ENCODE results near the gene MCCC1. TPM values are rescaled to one million over a fixed set of nuclear protein-coding genes. Genes with fewer than 3 reads are reported as not detected.
A peak's percentile ranks its signal among the peaks of the same experiment; 100 is the strongest.

The MCCC1 gene
- total RNA-seq (10 to 100 TPM; 27.0 to 29.9 TPM), polyA plus RNA-seq (10 to 100 TPM; 28.1 to 43.8 TPM)

DNA sequence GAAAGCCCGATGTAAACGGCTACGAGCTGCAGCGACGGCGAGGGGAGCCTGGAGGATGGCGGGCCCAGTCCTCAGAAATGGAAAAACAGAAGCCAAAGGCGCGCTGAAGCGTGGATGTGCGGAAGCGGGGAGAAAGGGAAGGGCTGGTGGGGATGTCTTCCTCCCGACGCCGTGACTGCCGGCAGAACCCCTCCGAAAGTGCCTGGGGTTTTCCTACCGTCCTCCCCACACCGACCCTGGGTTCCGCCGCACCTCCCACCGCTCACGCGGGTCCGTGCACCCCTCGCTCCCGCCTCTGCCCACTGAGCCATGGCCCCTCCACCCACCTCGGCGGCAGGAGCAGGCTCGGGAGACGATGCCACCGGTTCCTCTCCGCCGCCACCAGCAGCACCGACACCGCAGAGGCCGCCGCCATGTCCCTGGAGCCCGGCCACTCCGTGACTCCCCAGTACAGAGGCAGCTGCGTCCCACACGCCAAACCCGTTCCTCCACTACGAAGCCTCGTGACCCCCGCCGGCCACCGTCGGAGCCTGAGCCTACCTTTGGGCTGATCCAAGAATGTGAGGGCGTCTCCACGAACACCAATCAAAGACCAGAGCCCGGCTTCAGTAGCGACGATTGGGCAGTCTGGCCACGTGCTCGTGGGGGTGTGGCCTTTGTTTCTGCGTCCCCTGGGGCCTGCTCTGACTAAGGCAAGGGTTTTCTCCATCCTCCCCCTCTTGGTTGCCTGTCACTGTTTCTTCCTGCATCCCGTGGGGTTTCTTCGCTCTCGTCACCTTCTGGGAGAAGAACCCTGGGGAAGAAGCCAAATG is at the start of gene MCCC1:
Gene MCCC1 (minus strand): TSS at position 471 of the 812 bp plus-strand sequence. CDS start 56 bp downstream, at position 415.
- Histone ChIP-seq H3K27ac (ENCODE audit: low read depth, low read length) (peak within 1 kb of the TSS; percentile 81), H3K27me3 (ENCODE audit: insufficient read depth, low read length) (no peaks in the 10 kb centered on the region), H3K9me3 (ENCODE audit: control insufficient read depth in 1 of 2, low read length in 2 of 2) (no peaks in the 10 kb centered on the region), H3K4me3 (ENCODE audit: low read length in 2 of 2) (peak within 1 kb of the TSS; percentile 85 to 96), H3K36me3 (ENCODE audit: insufficient read depth, low read length) (no peaks in the 10 kb centered on the region), H3K4me1 (ENCODE audit: insufficient read depth, low read length) (peaks cover 22% of the 10 kb centered on the region)
- intact Hi-C loops (cut with micrococcal nuclease): loop anchor here (1.0 to 5.0 kb wide), 7 partner anchors 63 to 1150 kb away; partner anchors contain the start of genes ALG3, EEF1AKMT4, LAMP3 and MCF2L2
- Mint-ChIP-seq H3K27ac (peak within 1 kb of the TSS; percentile 97 to 98 (median 97)), H3K4me1 (peaks cover 17 to 42% (median 30%) of the 10 kb centered on the region in 4 donors), H3K27me3 (no peaks in the 10 kb centered on the region), H3K9me3 (no peaks in the 10 kb centered on the region), H3K36me3 (peaks cover 12 to 19% of the 10 kb centered on the region in 2 donors), H3K4me3 (peak within 1 kb of the TSS; percentile 96 to 99 (median 97))
- POLR2A ChIA-PET (ENCODE audit: partially characterized antibody): interaction anchor here (0.6 to 1.4 kb wide), 7 partner anchors 9 to 329 kb away, joined by 3 to 5 read pairs (median 3); partner anchors contain the start of gene MCF2L2
- CTCF ChIA-PET (ENCODE audit: partially characterized antibody): interaction anchor here (0.8 to 3.2 kb wide), 2 partner anchors 24 to 287 kb away, joined by 3 to 13 read pairs; no protein-coding TSS in a partner anchor
- peak; percentile 96 to 99 (median 97) for DNase-seq

DNA sequence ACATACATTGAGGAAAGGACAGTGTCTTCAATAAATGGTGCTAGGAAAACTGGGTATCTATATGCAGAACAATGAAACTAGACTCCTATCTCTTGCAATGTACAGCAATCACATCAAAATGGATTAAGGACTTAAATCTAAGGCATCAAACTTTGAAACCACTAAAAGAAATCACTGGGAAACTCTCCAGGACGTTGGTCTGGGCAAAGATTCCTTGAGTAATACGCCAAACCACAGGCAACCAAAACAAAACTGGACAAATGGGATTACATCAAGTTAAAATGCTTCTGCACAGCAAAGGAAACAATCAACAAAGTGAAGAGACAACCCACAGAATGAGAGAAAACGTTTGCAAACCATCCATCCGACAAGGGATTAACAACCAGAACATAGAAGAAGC is 48.8 kb upstream of the MCCC1 start:
- H3K9me3 ChIP-seq (ENCODE audit: control insufficient read depth in 1 of 2, low read length in 2 of 2): no peaks in the 10 kb centered on the region
- no peaks in the 10 kb centered on the region for H3K36me3 ChIP-seq (ENCODE audit: insufficient read depth, low read length)
- H3K27ac ChIP-seq (ENCODE audit: low read depth, low read length): no peak overlapping the region
- Mint-ChIP-seq H3K36me3 (peaks cover 0 to 8% of the 10 kb centered on the region in 2 donors), H3K9me3 (no peaks in the 10 kb centered on the region), H3K4me3 (no peak overlapping the region), H3K27ac (no peak overlapping the region), H3K4me1 (no peaks in the 10 kb centered on the region), H3K27me3 (no peaks in the 10 kb centered on the region)
- no peak overlapping the region for H3K4me3 ChIP-seq (ENCODE audit: low read length in 2 of 2)
- ChIA-PET POLR2A (ENCODE audit: partially characterized antibody) (no interaction called here), CTCF (ENCODE audit: partially characterized antibody) (no interaction called here)
- H3K4me1 ChIP-seq (ENCODE audit: insufficient read depth, low read length): no peaks in the 10 kb centered on the region
- H3K27me3 ChIP-seq (ENCODE audit: insufficient read depth, low read length): no peaks in the 10 kb centered on the region
- DNase-seq: no peak
- intact Hi-C loops (cut with micrococcal nuclease): no loop called here

DNA sequence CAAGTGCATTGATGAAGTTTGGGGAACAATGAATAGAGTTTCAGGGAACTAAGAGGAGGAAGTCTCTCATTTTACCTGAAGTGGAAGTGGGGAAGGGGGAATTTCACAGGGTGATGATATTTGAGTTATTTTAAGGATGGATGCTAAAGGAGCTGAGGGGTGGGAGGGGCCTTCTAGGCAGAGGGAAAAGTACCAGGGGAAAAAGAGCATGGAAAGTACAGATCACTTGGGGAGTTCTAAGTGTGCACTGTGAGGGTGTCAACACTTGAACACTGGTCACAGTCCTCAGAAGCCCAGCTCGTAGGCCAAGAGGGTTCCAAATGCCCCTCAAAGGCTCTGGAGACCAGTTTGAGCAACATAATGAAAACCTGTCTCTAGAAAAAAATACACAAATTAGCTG is 45.1 kb upstream of the MCCC1 start:
- Mint-ChIP-seq H3K4me3 (no peak overlapping the region), H3K36me3 (peaks cover 0 to 5% of the 10 kb centered on the region in 2 donors), H3K9me3 (no peaks in the 10 kb centered on the region), H3K27me3 (no peaks in the 10 kb centered on the region), H3K27ac (no peak overlapping the region), H3K4me1 (no peaks in the 10 kb centered on the region)
- Histone ChIP-seq H3K4me3 (ENCODE audit: low read length in 2 of 2) (no peak overlapping the region), H3K36me3 (ENCODE audit: insufficient read depth, low read length) (no peaks in the 10 kb centered on the region), H3K27ac (ENCODE audit: low read depth, low read length) (no peak overlapping the region), H3K27me3 (ENCODE audit: insufficient read depth, low read length) (no peaks in the 10 kb centered on the region), H3K4me1 (ENCODE audit: insufficient read depth, low read length) (no peaks in the 10 kb centered on the region), H3K9me3 (ENCODE audit: control insufficient read depth in 1 of 2, low read length in 2 of 2) (no peaks in the 10 kb centered on the region)
- ChIA-PET POLR2A (ENCODE audit: partially characterized antibody) (no interaction called here), CTCF (ENCODE audit: partially characterized antibody) (no interaction called here)
- no peak for DNase-seq
- intact Hi-C loops (cut with micrococcal nuclease): no loop called here

DNA sequence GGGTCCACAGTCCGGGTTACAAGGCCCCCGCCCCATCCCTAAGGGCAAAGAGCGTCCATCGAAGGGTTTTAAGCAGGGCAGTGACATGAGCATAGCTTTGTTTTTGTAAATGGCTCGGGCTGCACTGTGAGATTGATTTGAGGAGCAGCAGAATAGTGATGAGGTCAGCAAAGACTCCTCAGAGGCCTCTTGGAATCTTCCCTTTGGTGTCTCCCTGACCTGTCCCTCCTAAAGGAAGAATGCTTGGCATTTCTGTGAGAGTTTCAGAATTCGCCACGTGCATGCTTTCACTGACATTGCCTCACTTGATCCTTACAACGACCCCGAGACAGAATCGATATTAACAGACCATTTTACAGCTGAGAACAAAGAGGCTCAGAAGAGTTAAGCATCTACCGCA is 42.9 kb upstream of the MCCC1 start:
- no peaks in the 10 kb centered on the region for H3K36me3 ChIP-seq (ENCODE audit: insufficient read depth, low read length)
- CTCF ChIA-PET (ENCODE audit: partially characterized antibody): interaction anchor here (1.1 to 1.8 kb wide), 3 partner anchors 19 to 241 kb away, joined by 3 to 5 read pairs (median 4); no protein-coding TSS in a partner anchor
- H3K27me3 Mint-ChIP-seq: no peaks in the 10 kb centered on the region
- no peak overlapping the region for H3K27ac Mint-ChIP-seq
- no peaks in the 10 kb centered on the region for H3K4me1 ChIP-seq (ENCODE audit: insufficient read depth, low read length)
- intact Hi-C loops (cut with micrococcal nuclease): no loop called here
- no peak overlapping the region for H3K27ac ChIP-seq (ENCODE audit: low read depth, low read length)
- H3K4me1 Mint-ChIP-seq: no peaks in the 10 kb centered on the region
- no peak for DNase-seq
- no peaks in the 10 kb centered on the region for H3K9me3 ChIP-seq (ENCODE audit: control insufficient read depth in 1 of 2, low read length in 2 of 2)
- no peak overlapping the region for H3K4me3 ChIP-seq (ENCODE audit: low read length in 2 of 2)
- H3K4me3 Mint-ChIP-seq: no peak overlapping the region
- H3K9me3 Mint-ChIP-seq: peaks cover 0 to 4% (median 0%) of the 10 kb centered on the region in 8 donors
- POLR2A ChIA-PET (ENCODE audit: partially characterized antibody): no interaction called here
- H3K36me3 Mint-ChIP-seq: peaks cover 0 to 14% of the 10 kb centered on the region in 2 donors
- H3K27me3 ChIP-seq (ENCODE audit: insufficient read depth, low read length): no peaks in the 10 kb centered on the region

DNA sequence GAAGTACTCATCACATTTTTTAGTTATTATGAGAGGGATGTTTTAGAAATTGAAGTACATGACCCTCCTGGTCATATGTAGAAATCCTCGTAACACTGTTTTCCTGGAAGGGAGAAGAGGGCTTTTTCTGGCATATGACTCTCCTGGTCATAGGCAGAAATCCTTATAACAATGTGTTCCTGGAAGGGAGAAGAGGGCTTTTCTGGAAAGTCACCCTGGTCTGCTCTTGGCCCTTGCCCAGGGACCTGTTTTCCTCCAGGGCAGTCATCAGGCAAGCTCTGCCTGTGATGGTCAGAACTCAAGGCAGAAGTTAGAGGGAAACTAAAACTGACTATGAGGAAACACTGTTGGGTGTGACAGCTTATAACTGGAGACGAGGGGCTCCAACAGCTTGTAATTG is 35.5 kb upstream of the MCCC1 start:
- Histone ChIP-seq H3K27me3 (ENCODE audit: insufficient read depth, low read length) (no peaks in the 10 kb centered on the region), H3K36me3 (ENCODE audit: insufficient read depth, low read length) (no peaks in the 10 kb centered on the region), H3K4me3 (ENCODE audit: low read length in 2 of 2) (no peak overlapping the region), H3K9me3 (ENCODE audit: control insufficient read depth in 1 of 2, low read length in 2 of 2) (no peaks in the 10 kb centered on the region), H3K4me1 (ENCODE audit: insufficient read depth, low read length) (no peaks in the 10 kb centered on the region), H3K27ac (ENCODE audit: low read depth, low read length) (no peak overlapping the region)
- Mint-ChIP-seq H3K4me1 (no peaks in the 10 kb centered on the region), H3K4me3 (no peak overlapping the region), H3K36me3 (peaks cover 0 to 41% of the 10 kb centered on the region in 2 donors), H3K27me3 (no peaks in the 10 kb centered on the region), H3K27ac (no peak overlapping the region), H3K9me3 (peaks cover 0 to 10% (median under 1%) of the 10 kb centered on the region in 8 donors)
- CTCF ChIA-PET (ENCODE audit: partially characterized antibody): interaction anchor here (1.5 to 3.4 kb wide), 2 partner anchors 10 to 12 kb away, joined by 3 to 10 read pairs; no protein-coding TSS in a partner anchor
- intact Hi-C loops (cut with micrococcal nuclease): no loop called here
- no peak for DNase-seq
- POLR2A ChIA-PET (ENCODE audit: partially characterized antibody): no interaction called here

DNA sequence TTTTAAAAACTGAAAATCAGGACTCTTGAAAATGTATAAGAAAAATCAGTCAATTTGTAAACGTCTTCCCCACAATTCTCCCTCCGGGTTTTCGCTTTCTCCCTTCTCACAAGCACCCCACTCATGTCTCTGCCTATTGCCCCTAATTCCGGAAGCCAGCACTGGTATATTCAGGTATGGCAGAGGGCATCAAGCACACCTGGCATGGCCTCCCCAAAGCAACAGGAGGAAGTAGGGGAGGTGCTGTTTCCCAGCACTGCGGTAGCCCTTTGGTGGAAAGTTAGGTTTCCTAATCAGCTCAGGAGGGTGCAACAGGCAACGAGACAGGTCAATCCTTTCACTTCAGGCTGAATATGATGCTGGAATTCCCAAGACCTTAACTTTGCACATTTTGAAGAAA is 33.1 kb upstream of the MCCC1 start:
- Mint-ChIP-seq H3K36me3 (peaks cover 5 to 39% of the 10 kb centered on the region in 2 donors), H3K9me3 (peaks cover 0 to 18% (median 9%) of the 10 kb centered on the region in 8 donors), H3K27me3 (no peaks in the 10 kb centered on the region), H3K27ac (no peak overlapping the region), H3K4me3 (no peak overlapping the region), H3K4me1 (no peaks in the 10 kb centered on the region)
- no peaks in the 10 kb centered on the region for H3K36me3 ChIP-seq (ENCODE audit: insufficient read depth, low read length)
- ChIA-PET POLR2A (ENCODE audit: partially characterized antibody) (no interaction called here), CTCF (ENCODE audit: partially characterized antibody) (interaction anchor here (3.4 kb wide), 1 partner anchor 10 kb away, joined by 10 read pairs; no protein-coding TSS in a partner anchor)
- no peak overlapping the region for H3K4me3 ChIP-seq (ENCODE audit: low read length in 2 of 2)
- no peak for DNase-seq
- no peak overlapping the region for H3K27ac ChIP-seq (ENCODE audit: low read depth, low read length)
- intact Hi-C loops (cut with micrococcal nuclease): no loop called here
- no peaks in the 10 kb centered on the region for H3K4me1 ChIP-seq (ENCODE audit: insufficient read depth, low read length)
- no peaks in the 10 kb centered on the region for H3K9me3 ChIP-seq (ENCODE audit: control insufficient read depth in 1 of 2, low read length in 2 of 2)
- no peaks in the 10 kb centered on the region for H3K27me3 ChIP-seq (ENCODE audit: insufficient read depth, low read length)

- Histone ChIP-seq H3K36me3 (ENCODE audit: insufficient read depth, low read length) (no peaks in the 10 kb centered on the region), H3K4me3 (ENCODE audit: low read length in 2 of 2) (no peak overlapping the region), H3K4me1 (ENCODE audit: insufficient read depth, low read length) (no peaks in the 10 kb centered on the region), H3K9me3 (ENCODE audit: control insufficient read depth in 1 of 2, low read length in 2 of 2) (no peaks in the 10 kb centered on the region), H3K27me3 (ENCODE audit: insufficient read depth, low read length) (no peaks in the 10 kb centered on the region), H3K27ac (ENCODE audit: low read depth, low read length) (no peak overlapping the region)
- Mint-ChIP-seq H3K27me3 (no peaks in the 10 kb centered on the region), H3K4me1 (no peaks in the 10 kb centered on the region), H3K27ac (no peak overlapping the region), H3K4me3 (no peak overlapping the region), H3K36me3 (peaks cover 5 to 39% of the 10 kb centered on the region in 2 donors), H3K9me3 (peaks cover 0 to 18% (median 9%) of the 10 kb centered on the region in 8 donors)
- ChIA-PET POLR2A (ENCODE audit: partially characterized antibody) (no interaction called here), CTCF (ENCODE audit: partially characterized antibody) (interaction anchor here (1.0 kb wide), 1 partner anchor 9 kb away, joined by 3 read pairs; no protein-coding TSS in a partner anchor)
- intact Hi-C loops (cut with micrococcal nuclease): no loop called here
- no peak for DNase-seq
These were observed 32.4 kb upstream of the MCCC1 start for GRCh38 chr3:183131735-183132134.

Data from CD4-positive, alpha-beta memory T cell (primary cell).